Fibroblast of skin of abdomen (primary cell): ENCODE results near the gene BCAS3.

ENCODE experiments used
- DNase-seq: peaks from one replicate; pipeline ENCODE4 v3.0.0-alpha.2; 2013

BCAS3 gene

DNA sequence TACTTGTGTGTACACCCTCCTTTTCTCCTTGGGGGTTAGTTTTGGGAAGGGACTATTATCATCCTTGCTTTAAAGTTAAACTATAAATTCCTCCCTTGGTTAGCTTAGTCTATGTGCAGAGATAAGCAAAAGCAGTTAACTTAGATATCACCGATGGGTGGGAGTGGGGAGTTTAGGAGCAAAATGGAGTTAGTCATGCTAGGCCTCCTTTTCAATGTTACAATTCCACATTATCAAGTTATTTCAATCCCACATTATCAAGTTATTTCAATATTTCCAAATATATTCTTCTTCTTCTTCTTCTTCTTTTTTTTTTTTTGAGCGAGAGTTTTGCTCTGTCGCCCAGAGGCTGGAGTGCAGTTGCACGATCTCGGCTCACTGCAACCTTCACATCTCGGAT, 1.7 kb upstream of the BCAS3 start:
- DNase-seq = no peak

DNA sequence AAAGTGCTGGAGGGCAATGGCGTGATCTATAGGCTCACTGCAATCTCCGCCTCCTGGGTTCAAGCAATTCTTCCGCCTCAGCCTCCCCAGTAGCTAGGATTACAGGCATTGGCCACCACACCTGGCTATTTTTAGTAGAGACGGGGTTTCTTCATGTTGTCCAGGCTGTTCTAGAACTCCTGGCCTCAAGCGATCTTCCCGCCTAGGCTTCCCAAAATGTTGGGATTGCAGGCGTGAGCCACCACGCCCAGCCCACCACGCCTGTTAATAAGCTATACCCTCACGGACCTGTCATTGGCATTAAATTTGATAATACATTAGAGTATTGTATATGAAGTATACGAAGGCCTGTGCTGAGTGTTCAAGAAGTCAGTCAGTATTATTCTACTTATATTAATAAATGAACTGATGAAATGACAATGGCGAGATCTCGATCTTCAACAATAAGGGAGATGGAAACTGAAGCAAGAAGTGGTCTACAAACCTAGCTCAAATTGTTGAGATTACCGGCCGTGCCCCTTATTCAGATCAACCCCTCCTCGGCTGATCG, 818 bp upstream of the BCAS3 start:
- no peak for DNase-seq

DNA sequence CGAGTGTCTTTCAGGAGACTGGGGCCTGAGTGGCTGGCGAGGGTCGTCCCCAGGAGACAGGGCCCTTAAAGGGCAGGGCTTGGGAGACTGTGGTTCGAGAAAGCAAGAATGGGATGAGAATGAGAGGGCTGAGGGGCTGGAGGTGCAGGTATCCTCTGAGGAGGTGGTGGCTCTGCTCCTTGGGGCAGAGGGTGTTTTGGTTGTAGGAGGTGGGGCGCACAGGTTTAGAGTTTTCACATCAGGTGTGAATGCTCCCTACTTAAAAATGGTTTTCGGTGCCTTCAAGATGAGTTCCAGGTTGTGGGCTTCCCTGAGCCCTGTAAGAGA, 430 bp downstream of the BCAS3 start:
- DNase-seq = no peak

DNA sequence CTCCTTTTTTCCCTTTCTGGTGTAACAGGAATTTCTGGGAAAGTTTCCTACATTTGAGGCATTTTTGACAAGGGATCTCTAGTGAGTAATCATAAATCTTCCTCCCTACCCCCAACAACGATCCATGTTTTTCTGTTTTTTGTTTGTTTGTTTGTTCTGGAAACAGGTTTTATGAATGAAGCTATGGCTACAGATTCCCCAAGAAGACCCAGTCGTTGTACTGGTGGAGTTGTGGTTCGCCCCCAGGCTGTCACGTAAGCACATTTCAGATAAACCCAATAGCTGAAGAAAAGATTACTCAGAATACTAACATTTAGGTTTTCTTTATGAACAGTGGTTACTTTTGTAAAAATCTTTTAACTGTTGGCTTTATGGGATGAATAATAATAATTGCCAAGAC, 1.6 kb downstream of the BCAS3 start:
- no peak for DNase-seq

DNA sequence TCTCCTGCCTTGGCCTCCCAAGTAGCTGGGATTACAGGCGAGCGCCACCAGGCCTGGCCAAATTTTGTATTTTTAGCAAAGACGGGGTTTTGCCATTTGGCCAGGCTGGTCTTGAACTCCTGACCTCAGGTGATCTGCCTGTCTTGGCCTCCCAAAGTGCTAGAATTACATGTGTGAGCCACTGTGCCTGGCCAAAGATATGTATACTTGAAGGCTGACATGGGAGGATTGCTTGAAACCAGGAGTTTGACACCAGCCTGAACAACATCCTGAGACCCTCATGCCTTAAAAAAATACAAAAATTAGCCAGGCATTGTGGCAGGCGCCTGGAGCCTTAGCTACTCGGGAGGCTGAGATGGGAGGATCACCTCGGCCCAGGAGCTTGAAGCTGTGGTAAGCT, 3.1 kb downstream of the BCAS3 start:
- no peak for DNase-seq

DNA sequence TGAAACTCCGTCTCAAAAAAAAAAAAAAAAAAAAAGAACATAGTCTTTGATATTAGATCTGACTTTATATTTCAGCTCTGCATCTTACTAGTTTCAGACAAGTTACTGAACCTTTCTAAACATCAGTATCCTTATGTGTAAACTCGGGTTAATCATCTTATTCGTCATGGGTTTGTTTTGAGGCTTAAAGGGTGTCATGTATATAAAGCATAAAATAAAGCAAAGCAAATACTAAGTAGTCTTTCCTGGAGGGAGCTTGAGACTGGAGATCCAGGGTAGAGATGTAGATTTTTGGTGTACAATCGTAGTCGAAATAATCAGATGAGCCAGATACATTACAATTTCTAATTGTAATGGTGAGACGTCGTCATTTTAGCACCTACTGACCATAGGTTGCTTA, 7.8 kb downstream of the BCAS3 start:
- DNase-seq = no peak

DNA sequence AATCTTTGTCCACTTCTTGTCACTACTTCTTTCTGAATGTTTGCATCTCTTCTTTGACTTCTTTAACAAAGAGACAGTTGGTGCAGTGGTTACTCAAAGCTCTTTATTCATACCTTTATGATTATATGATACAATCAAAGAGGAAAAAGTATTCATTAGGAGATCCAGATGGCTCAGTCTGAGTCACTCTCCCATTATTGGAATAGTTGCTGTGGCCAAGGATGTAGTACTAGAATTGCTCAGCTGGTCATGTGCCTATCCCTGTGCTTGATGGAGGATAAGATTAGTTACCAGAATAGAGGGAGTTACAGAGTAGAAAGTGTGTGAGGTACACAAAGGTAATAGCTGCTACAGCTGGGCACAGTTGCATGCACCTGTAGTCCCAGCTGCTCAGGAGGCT, 18.3 kb downstream of the BCAS3 start:
- peak; percentile 28 for DNase-seq

DNA sequence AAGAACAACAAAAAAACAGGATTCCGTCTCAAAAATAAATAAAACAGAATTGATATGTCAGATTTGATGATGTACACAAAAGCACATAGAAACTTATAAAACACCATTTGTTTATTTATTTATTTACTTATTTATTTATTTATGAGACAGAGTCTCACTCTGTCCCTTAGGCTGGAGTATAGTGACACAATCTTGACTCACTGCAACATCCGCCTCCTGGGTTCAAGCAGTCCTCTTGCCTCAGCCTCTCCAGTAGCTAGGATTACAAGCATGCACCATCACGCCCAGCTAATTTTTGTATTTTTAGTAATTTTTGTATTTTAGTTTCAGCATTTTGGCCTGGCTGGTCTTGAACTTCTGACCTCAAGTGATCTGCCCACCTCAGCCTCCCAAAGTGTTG, 21.4 kb downstream of the BCAS3 start:
- DNase-seq = no peak

DNA sequence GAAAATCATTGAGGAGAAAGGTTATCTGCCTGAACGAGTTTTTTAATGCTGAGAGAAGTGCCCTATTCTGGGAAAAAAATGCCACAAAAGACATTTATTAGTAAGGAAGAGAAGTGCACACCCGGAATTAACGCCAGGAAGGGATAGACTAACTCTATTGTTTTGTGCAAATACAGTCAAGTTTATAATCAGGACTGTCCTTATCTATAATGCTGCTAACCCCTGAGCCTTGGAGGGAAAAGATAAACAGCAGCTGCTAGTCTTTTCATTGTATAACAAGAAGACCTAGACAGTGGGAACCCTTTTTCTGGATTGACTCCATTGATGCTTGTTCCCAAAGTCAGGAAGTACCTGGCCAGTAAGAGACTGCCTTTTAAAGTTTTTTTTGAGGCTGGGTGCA, 26.5 kb downstream of the BCAS3 start:
- DNase-seq = no peak

DNA sequence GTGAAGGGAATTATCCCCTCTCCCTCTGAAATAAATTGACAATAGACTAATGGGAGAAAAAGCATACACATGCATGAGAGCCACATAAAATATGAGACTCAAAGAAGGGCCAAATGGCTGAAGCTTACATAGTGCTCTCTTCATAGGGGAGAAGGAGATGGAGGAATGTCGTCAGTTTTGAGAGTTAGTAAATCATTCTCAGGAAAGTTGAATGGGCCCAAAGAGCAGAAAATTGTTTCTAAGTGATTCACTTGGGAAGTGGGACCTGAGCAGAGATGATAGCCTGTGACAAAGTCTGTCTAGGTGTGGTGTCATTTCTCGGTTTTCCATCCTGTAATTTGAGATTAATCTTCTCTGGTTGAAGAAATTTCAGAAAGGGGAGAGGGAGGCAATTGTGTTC, 35.0 kb downstream of the BCAS3 start:
- no peak for DNase-seq

DNA sequence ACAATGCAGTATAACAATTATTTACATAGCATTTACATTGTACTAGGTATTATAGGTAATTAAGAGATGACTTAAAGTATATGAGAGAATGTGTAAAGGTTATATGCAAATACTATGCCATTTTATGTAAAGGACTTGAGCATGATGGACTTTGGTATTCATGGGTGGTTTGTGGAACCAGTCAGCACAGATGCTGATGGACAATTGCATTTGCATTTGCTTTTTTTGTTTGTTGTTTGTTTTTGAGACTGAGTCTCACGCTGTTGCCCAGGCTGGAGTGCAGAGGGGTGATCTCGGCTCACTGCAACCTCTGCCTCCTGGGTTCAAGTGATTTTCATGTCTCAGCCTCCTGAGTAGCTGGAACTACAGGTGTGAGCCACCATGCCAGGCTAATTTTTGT, 36.0 kb downstream of the BCAS3 start:
- no peak for DNase-seq

DNA sequence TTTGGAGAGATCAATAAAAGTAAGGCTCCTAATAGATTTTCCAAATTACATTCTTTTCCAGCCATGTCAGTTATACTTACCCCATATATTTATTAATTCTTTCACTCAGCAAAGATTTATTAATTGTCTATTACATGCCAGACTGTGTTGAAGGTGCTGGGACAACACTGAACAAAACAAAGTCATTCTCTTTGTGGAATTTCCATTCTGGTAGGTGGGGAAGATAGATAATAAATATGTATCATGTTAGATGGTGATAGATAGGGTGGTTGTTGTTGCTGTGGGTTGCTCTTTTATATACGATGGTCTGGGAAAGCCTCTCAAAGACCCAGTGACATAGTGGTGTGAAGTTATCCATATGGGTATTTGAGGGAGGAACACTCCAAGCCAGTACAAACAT, 39.1 kb downstream of the BCAS3 start:
- no peak for DNase-seq

DNA sequence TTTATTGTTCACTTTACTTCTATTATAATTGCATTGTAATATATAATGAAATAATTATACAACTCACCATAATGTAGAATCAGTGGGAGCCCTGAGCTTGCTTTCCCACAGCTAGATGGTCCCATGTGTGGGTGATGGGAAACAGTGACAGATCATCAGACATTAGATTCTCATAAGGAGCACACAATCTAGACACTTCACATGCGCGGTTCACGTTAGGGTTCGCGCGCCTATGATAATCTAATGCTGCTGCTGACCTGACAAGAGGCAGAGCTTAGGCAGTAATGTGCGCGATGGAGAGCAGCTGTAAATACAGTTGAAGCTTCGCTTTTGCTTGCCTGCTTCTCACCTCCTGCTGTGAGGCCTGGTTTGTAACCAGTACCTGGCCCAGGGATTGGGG, 40.2 kb downstream of the BCAS3 start:
- no peak for DNase-seq

DNA sequence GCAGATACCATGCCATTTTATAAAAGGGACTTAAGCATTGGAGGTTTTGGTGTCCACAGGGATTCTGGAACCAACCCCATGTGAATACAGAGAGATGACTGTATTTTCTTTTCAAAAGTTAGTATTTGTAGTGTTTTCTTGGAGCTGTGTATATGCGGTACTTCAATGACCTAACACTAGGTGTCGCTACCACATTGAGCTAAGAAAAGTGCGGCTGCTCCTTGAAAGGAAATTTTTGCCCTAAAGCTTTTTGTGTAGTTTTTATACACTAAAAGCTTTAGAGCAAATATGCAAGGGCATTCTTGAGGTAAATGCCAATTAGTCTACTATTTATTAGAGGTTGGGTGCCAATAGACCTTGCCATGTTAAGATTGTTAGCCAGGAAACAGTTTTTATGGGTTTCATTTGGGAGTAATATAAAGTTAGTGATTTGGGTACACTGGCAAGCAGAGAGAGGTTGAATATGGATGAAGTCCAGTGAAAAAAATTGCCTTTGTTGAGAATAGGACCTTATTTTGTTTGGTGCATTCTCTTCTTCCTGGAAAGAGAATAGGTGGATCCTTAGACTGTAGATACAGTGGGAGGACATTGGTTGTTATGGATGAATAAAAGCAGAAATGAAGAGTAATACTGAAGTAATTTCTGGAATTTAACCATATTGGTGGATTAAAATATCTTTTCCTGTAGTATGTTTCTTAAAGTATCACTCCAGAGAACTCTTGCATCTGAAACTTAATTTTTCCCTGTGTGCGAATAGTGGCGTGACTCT, 43.3 kb downstream of the BCAS3 start:
- DNase-seq = peak; percentile 63

DNA sequence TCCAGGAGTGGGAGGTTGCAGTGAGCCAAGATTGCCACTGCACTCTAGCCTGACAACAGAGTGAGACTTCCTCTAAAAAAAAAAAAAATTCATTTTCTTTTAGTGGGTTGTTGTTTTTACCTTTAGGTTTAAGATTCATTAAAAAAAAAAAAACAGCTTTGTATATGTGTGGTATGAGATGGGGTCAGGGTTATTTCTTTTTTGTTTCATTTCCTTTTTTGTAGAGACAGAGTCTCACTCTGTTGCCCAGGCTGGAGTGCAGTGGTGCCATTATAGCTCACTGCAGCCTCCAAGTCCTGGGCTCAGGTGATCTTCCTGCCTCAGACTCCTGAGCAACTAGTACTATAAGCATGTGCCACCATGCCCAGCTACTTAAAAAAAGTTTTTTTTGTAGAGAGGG, 47.0 kb downstream of the BCAS3 start:
- no peak for DNase-seq

DNA sequence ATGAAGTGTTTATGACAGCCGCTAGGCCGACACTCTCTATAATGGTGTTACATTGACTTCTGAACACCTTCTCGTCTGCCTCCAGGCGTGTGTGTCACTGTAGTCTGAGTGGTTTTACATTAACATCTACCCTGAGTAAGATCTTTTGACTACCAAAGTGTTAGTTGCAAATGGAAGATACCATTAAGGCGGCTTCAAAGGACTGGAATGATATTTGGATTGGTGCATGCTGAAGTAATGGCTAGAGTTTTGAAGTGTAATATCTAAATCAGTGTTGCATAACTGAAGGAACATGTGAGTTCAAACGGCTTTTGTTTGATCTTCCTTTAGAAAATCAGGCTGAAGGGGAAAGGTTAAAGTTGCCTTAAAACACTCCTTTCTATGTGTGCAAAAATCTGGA, 52.2 kb downstream of the BCAS3 start:
- DNase-seq = no peak

DNA sequence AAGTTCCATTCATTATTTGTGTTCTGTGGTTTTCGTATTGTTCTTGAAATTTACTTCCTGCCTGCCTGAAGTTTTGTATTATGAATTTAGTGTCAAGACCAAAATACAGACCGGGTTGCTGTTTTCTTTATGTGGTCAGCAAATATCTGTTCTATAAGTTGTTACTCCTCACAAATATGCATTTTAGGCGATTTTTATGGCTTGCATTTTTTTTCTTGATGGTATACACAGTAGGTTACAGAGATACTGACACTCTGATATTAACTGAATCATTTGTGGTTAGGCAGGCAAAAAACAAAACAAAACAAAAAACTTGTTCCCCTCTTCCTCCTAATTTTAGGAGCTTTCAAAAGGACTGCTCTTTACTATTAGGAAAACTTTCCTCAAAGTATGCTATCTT, 52.6 kb downstream of the BCAS3 start:
- no peak for DNase-seq

DNA sequence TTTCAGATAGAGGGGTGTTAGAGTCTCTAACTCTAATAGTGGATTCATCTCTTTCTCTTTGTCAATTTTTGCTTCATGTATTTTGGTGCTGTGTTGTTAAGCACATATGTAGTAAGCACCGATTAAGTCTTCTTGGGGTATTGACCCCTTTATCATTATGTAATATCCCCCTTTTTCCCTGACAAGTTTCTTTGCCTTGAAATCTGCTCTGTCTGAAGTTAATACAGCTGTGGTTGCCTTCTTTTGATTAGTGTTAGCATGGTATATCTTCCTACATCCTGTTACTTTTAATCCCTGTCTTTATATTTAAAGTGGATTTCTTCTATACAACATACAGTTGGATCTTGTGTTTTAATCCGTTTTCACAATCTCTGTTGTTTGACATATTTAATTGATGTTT, 60.6 kb downstream of the BCAS3 start:
- no peak for DNase-seq

DNA sequence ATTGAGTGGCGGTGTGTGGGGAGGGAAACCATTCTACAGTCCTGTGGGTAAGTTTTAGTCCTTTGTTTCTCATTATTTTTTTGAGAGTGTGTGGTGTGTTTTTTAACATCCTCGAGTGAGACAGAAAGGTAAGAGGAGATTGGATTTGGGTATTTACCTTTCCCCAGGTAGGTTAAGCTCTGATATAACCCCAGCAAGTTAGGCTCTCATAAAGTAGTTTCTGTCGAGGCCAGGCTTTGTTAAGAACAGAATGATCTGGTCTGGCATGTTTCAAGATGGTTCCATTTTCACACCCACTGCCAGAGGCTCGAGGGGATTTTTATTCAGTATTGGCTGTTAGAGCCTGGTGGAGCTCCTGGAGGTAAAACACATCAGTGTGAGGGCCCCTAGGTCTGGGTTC, 62.9 kb downstream of the BCAS3 start:
- DNase-seq = no peak

DNA sequence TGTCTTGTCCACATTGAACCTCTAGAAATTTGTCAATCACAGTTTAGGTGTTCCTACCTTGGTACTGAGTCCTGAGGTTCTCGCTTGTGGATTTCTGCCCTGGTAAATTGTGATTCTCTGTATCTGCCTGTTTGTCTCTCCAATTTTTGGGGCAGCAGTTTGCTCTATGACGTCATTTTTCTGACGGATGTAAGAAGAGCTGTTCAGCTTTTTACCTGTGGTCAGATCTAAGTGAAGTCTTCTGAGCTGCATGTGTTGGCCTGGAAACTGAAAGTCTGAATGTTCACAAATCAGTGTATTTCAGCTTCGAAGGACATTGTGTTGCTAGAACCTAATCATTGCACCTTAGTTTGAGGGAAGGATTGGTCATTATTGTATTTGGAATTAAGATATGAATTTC, 63.4 kb downstream of the BCAS3 start:
- DNase-seq = no peak

DNA sequence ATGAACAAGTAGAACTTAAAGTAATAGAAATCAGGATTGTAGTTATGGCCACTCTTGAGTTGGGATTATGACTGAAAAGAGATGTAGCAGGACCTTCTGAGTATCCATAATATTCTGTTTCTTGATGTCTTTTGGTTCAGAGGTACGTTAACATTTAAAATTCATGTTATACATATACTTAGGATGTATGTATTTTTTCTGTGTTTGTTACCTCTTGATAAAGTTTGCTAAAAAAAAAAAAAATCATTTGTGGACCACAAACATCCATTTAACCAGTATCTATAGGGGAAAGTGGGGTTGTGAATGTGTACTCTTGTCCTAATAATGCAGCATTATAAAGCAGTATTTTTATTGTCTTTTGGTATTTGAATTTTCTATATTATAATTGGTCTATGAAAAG, 65.6 kb downstream of the BCAS3 start:
- no peak for DNase-seq

DNA sequence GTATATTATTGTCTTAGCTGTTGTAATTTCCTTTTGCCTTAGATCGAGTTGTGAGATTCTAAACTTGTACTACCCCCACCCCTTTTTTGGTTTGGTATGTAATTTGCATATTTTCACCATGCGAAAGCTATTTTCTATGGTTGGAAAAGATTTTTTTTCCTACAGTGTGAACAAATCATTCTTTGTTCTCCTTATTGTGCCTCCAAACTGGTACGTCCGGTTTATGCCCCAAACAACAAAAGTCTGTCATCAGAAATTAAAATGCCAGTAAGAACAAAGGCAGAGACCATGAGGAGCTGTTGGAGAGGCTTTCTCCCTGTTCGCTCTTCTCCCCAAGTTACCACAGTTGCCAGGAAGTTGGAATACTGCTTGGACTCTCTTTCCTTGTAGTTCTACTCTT, 66.1 kb downstream of the BCAS3 start:
- peak; percentile 80 for DNase-seq

DNA sequence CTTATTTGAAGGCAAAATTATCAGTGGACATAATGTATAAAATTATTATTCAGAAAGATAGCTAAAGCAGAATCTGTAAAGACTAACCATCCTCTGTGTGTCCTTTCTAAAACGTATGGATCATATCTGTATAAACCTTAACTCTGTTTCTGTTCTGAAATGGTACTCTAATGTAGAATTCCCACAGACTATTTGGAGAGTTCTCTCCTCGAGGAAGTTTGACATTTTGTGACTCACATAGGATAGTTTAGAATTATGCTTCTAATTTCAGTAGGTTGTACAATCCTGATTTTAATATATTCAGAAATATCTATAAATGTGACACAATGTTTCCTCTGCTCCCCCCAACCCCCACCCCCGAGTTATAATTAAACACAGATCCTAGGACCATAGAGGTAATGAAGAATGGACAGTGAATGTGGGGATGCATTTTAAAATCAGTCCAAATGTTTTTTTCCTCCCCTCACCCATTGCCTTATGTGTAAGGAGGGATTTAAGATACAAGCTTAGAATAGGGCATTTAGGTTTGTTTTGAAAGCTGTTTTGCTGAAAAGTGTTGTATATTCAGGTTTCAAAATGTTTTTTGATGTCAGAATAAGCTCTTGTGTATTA, 66.8 kb downstream of the BCAS3 start:
- DNase-seq = peak; percentile 27

DNA sequence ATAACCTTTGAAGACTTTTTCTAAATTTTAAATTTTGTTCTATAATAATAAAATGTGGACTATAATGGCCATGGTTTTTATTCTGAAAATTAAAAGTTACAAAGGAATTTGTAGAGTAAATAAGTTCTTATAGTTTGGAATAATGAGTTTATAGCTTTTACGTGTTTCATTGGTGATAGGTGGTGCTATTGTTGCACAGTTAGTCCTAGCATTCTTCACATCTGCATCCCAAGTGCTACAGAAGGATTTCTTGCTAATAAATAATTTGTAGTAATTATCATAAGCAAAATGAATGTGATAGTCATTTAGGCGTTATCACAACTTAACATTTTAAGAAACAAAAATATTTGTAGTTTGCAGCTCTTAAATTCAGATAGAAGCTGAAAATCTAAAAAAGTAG, 67.9 kb downstream of the BCAS3 start:
- DNase-seq = no peak
